PFSK-1 (cell line): ENCODE measurements around the gene B3GNT2.

Source experiments
- FOXP2 ChIP-seq: optimal IDR thresholded peaks from 2 replicates; pipeline ENCODE3; 2011; ENCODE audit warnings: borderline replicate concordance, control low read depth, inconsistent platforms; ENCODE audit not compliant: insufficient read depth; ENCODE audit errors: extremely low read length, extremely low read depth
- POLR2AphosphoS5 ChIP-seq: IDR thresholded peaks from 2 replicates; pipeline ENCODE4 v1.6.1; 2012; ENCODE audit warnings: low read depth, mild to moderate bottlenecking, control low read depth, low read length, moderate library complexity
- REST ChIP-seq, 2 experiments: IDR thresholded peaks; 2 replicates each; pipeline versions ENCODE4 v1.6.1 to v1.8.0; 2011 to 2012; ENCODE audit warnings: low read depth in 2 of 2, low read length in 2 of 2, control low read depth in 1 of 2, inconsistent platforms in 1 of 2, mild to moderate bottlenecking in 1 of 2, moderate library complexity in 1 of 2; ENCODE audit not compliant: insufficient read depth in 1 of 2
- SIN3A ChIP-seq: IDR thresholded peaks from 2 replicates; pipeline ENCODE4 v1.6.1; 2012; ENCODE audit warnings: mild to moderate bottlenecking, low read length, moderate library complexity, borderline replicate concordance; ENCODE audit not compliant: insufficient read depth
- TAF1 ChIP-seq: IDR thresholded peaks from 2 replicates; pipeline ENCODE4 v1.6.1; 2012; ENCODE audit warnings: low read length, control low read depth, borderline replicate concordance; ENCODE audit not compliant: insufficient read depth

Gene B3GNT2

GRCh38 chr2:62151306-62151638 lies 44.6 kb upstream of the B3GNT2 start:
- no peak for TF ChIP-seq FOXP2
- TF ChIP-seq SIN3A, result no peak
- TF ChIP-seq TAF1, result no peak
- no peak for TF ChIP-seq POLR2AphosphoS5
- no peak for TF ChIP-seq REST (IDR thresholded peaks at IDR 0.05; ENCODE audit: insufficient read depth in 1 of 2, low read depth in 2 of 2, low read length in 2 of 2)

GRCh38 chr2:62152000-62152399 lies 43.9 kb upstream of the B3GNT2 start:
- no peak for TF ChIP-seq POLR2AphosphoS5
- TF ChIP-seq SIN3A, result no peak
- no peak for TF ChIP-seq TAF1
- no peak for TF ChIP-seq REST (IDR thresholded peaks at IDR 0.05; ENCODE audit: insufficient read depth in 1 of 2, low read depth in 2 of 2, low read length in 2 of 2)

GRCh38 chr2:62156861-62157496 lies 38.9 kb upstream of the B3GNT2 start:
- TF ChIP-seq SIN3A, result no peak
- no peak for TF ChIP-seq POLR2AphosphoS5
- no peak for TF ChIP-seq REST (IDR thresholded peaks at IDR 0.05; ENCODE audit: insufficient read depth in 1 of 2, low read depth in 2 of 2, low read length in 2 of 2)
- no peak for TF ChIP-seq FOXP2
- no peak for TF ChIP-seq TAF1

- TF ChIP-seq REST (IDR thresholded peaks at IDR 0.05; ENCODE audit: insufficient read depth in 1 of 2, low read depth in 2 of 2, low read length in 2 of 2) (no peak), TAF1 (no peak), FOXP2 (no peak), SIN3A (no peak), POLR2AphosphoS5 (no peak)
Measured at GRCh38 chr2:62158444-62159121, 37.3 kb upstream of the B3GNT2 start.
